ENCODE data around the gene FOXN1.
"Not testable (repeated sequence)": the region's sequence is repeated elsewhere in the genome, so short reads cannot be mapped to it uniquely, and the experiment has no call there.

FOXN1 gene, protein sequence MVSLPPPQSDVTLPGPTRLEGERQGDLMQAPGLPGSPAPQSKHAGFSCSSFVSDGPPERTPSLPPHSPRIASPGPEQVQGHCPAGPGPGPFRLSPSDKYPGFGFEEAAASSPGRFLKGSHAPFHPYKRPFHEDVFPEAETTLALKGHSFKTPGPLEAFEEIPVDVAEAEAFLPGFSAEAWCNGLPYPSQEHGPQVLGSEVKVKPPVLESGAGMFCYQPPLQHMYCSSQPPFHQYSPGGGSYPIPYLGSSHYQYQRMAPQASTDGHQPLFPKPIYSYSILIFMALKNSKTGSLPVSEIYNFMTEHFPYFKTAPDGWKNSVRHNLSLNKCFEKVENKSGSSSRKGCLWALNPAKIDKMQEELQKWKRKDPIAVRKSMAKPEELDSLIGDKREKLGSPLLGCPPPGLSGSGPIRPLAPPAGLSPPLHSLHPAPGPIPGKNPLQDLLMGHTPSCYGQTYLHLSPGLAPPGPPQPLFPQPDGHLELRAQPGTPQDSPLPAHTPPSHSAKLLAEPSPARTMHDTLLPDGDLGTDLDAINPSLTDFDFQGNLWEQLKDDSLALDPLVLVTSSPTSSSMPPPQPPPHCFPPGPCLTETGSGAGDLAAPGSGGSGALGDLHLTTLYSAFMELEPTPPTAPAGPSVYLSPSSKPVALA

DNA sequence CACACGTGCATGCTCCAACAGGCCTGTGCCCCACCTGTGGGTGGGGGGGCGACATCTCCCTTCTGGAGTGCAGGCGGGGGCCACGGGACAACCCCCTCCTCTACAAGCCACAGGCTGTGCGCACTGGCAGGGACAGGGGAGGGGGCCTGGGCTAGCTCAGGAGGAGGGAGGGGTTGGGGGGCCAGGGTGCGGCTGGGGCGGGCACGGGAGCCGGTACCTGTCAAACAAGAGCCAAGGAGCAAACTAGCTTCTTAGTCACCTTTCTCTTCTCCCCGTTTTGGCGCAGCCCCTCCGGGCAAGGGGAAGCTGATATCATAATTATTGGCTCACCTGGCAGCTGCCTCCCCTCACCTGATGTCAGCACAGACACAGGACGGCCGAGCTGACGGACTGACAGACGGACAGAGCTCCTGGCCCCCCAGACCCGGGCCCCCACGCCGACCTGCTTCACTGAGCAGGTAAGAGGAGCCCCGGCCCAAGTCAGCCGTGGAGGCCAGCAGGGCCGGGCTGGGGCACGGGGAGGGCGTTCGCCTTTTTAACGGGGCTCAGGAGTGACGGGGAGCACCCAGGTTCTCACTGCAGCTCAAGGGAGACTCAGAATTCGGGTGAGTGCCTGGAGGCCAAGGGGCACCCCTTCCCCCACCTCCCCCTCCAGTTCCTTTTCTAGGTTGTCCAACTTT, at the start of gene FOXN1:
Gene FOXN1, plus strand, starts transcription at position 363 of the 680 bp plus-strand sequence. CDS start 17,622 bp downstream, outside the sequence.
- DNase-seq: no peak

DNA sequence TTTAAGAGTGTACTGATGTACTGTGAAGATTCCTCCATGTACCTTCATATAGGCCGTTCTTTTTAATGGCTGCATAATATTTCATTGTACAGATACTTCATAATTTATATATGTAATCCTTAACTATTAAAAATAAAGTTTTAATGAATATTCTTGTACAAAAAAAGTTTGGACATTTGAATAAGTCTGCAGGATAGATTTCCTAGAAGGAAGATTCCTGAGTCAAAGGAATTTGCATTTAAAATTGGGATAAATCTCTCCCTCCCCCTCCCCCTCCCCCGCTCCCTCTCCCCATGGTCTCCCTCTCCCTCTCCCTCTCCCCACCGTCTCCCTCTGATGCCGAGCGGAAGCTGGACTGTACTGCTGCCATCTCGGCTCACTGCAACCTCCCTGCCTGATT, 48.3 kb upstream of the FOXN1 start:
- DNase-seq: no peak

GRCh38 chr17:28458881-28459280, 47.3 kb upstream of the FOXN1 start:
- DNase-seq: not testable (repeated sequence)

DNA sequence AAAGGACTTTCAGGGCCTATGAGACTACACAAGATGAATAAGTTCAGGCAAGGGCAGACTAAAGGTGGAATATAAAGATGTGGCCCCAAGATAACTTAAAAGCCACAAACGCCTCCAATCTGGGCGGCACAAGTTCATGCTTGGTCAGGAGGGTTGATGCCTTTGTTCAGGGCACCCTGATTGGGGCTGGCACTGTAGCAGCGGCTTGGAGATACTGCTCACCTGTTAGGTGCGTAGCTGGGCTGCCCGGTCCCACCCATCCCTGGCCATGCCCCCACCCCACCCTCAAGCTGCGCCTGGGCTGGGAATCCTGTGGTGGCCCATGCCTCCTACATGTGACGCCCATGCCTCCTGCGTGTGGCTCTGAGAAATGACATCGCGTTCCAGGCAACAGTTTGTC, 45.2 kb upstream of the FOXN1 start:
- DNase-seq: no peak

DNA sequence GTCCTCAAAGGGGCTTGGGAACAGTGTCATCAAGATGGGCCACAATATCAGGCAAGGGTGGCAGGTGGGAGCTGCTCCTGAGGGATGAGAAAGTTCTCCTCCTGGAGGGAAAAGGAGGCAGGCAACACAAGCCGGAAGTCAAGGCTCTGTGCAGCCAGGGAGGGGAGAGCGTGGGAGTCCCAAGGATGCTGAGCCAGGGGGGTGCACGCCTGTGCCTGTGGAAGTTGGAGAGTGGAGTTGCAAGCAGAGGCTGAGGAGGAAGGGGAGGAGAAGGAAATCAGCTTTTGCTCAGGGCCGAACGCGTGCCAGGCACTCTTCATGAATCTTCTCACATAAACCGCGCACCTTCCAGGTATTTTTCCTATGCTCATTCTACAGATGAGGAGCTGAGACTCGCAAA, 40.1 kb upstream of the FOXN1 start:
- no peak for DNase-seq

GRCh38 chr17:28466521-28467048, 39.6 kb upstream of the FOXN1 start:
- no peak for DNase-seq

- no peak for DNase-seq
Measured at GRCh38 chr17:28467456-28468025, 38.6 kb upstream of the FOXN1 start.

DNA sequence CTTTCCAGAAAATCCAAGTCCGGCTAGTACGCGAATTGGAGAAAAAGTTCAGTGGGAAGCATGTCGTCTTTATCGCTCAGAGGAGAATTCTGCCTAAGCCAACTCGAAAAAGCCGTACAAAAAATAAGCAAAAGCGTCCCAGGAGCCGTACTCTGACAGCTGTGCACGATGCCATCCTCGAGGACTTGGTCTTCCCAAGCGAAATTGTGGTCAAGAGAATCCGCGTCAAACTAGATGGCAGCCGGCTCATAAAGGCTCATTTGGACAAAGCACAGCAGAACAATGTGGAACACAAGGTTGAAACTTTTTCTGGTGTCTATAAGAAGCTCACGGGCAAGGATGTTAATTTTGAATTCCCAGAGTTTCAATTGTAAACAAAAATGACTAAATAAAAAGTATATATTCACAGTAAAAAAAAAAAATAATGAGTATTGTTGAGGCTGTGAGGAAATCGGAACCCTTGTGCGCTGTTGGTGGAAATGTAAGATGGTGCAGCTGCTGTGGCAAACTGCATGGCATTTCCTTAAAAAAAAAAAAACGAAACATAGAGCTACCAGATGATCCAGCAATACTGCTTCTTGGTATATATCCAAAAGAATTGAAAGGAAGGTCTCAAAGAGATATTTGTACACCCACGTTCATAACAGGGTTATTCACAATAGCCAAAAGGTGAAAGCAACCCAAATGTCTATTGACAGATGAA, 38.0 kb upstream of the FOXN1 start:
- DNase-seq: not testable (repeated sequence)

- DNase-seq: no peak
Measured at GRCh38 chr17:28468781-28469180, 37.4 kb upstream of the FOXN1 start.

DNA sequence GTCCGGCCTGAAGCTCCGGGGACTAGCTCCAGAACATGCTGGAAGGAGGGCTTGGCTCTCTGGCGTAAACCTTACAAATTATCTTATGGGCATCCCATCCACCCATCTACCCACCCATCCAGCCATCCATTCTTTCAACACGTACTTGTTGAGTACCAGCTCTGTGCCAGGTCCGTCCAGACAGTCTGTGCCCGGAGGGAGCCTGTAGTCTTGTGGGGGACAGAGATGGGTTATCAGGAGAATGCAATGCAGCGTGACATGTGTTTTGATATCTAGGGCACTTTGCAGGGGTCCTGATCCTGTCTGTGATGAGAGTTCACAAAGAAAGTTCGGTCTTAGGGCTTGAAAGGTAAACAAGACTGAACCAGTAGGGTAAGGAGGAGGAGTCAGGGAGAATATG, 36.8 kb upstream of the FOXN1 start:
- DNase-seq: no peak

GRCh38 chr17:28470266-28470913, 35.8 kb upstream of the FOXN1 start:
- no peak for DNase-seq

DNA sequence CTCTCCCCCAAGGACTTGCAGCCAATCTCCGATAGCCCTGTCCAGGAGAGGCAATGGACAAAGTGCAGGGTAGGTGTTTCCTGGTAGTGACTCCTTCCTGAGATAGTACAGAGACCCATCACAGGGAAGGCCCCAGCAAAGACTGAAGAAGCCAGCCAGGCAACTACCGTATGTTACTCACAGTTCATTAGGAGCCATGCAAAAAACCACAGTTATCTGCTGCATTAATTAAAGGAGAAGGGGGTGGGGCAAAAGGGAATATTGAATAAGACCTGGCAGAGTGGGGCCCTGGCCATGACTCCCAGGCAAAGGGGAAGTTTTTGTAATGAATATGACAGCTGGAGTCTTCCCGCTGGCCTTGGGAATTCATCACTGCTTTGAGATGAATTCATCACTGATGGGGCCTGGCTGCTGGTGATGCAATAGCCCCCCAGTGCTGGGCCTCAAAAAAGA, 35.2 kb upstream of the FOXN1 start:
- DNase-seq: no peak

- no peak for DNase-seq
Measured at GRCh38 chr17:28471531-28472342, 34.4 kb upstream of the FOXN1 start.

GRCh38 chr17:28472871-28473497, 33.2 kb upstream of the FOXN1 start:
- no peak for DNase-seq

- DNase-seq: no peak
Measured at GRCh38 chr17:28473542-28473941, 32.6 kb upstream of the FOXN1 start, which contains the start of gene SLC13A2. TSS of gene SLC13A2 (plus strand) at chr17:28473644. CDS start at chr17:28473713, 69 bp downstream.

- no peak for DNase-seq
Measured at GRCh38 chr17:28474111-28474531, 32.0 kb upstream of the FOXN1 start.

DNA sequence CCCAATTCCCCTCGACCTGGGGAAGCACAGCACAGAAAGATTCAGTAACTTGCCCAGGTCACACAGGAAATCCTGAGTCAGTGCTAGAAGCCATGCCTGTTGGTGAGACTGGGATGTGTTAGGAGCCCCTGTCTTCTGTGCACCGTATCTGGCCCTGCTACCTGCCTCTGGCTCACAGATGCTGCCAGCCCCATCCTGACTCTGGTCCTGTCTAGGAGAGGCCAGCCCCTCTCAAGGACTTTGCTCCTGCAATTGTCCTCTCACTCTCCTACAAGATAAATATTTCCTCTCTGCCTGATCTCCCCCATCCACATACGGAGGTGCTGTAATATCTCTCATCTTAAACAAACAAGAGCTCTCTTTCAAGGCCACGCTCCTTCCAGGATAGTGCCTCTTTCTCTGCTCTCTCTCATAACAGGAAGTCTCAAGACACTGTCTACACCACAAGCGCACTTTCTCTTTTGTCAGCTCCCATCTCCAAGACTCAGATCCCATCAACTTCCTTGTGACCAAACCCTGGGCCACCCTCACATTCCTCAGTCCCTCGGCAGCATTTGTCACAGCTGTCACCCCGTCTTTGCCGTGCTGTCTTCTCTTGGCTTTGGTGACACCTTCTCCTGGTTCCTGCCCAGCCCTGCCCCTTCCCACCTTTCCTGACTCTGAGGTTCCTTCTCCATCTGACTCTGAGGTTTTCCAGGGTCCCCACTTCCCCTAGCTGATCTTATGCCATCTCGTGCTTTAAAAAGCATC, 30.8 kb upstream of the FOXN1 start:
- no peak for DNase-seq

- no peak for DNase-seq
Measured at GRCh38 chr17:28476076-28476865, 29.9 kb upstream of the FOXN1 start.

- no peak for DNase-seq
Measured at GRCh38 chr17:28477928-28478327, 28.2 kb upstream of the FOXN1 start.

Measured in stimulated activated CD4-positive, alpha-beta T cell treated with anti-CD3 and anti-CD28 coated beads, Interleukin-15, amount 100 ng/mL, for 24 hours (primary cell).